Activated CD4-positive, alpha-beta memory T cell treated with anti-CD3 and anti-CD28 coated beads, Interleukin-2, amount 10 ng/mL, durations not matched to agents 7 days and 5 days (primary cell): ENCODE measurements around the gene DCHS1. TPM values are rescaled to one million over a fixed set of nuclear protein-coding genes. Genes with fewer than 3 reads are reported as not detected.

Source experiments
- CTCF ChIA-PET: fragments of 350-600 bp; sonication (Branson Sonifier 250); formaldehyde crosslinking; loops from one replicate; lab custom pipeline; 2021; ENCODE audit warnings: antibody characterized with exemption, inconsistent platforms; lab: Charles Lee
- POLR2A ChIA-PET: fragments of 350-600 bp; sonication (Branson Sonifier 250); formaldehyde crosslinking; loops from one replicate; lab custom pipeline; 2021; ENCODE audit warnings: antibody characterized with exemption; lab: Charles Lee
- DNase-seq: peaks from one replicate; pipeline ENCODE4 v3.0.0-alpha.2; 2020
- H3K27ac Mint-ChIP-seq: one replicate; pipeline ENCODE4 v1.8.0; 2021; ENCODE audit warnings: mild to moderate bottlenecking, mixed read lengths
- H3K27me3 Mint-ChIP-seq: one replicate; pipeline ENCODE4 v1.8.0; 2021; ENCODE audit warnings: mixed read lengths
- H3K36me3 Mint-ChIP-seq: one replicate; pipeline ENCODE4 v1.8.0; 2021; ENCODE audit warnings: low read depth, mixed read lengths
- H3K4me1 Mint-ChIP-seq: one replicate; pipeline ENCODE4 v1.8.0; 2021; ENCODE audit warnings: mixed read lengths
- H3K4me3 Mint-ChIP-seq: one replicate; pipeline ENCODE4 v1.8.0; 2021; ENCODE audit warnings: mild to moderate bottlenecking, mixed read lengths
- H3K9me3 Mint-ChIP-seq: one replicate; pipeline ENCODE4 v1.8.0; 2021; ENCODE audit warnings: mixed read lengths
- total RNA-seq, 2 experiments: library from RNA; stranded (reverse); gene quantifications; one replicate each; pipeline ENCODE4 v1.2.3, GENCODE V29; 2021

Gene DCHS1
- total RNA-seq, 2 experiments from 2014 or later: 0.23 to 0.25 TPM

DNA sequence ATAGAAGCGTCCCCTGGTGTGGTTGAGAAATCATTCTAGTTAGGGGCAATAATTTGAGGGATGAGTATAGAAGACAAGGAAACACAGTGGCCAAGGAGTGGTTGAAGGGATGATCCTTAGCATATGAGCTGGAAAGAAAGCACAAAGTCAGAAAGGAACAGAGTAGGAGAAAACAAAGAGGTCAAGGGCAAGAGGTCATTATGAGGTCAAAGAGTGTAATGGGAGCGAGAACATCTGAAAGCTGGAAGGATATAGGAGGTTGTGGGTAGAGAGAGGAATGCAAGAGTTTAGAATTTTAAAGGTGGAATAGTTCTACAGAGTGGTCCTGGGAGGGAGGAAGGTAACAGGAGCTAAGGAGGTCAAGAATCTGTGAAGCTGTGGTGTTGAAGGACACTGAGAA, 2.0 kb downstream of the DCHS1 start:
- Mint-ChIP-seq H3K27ac (no peak overlapping the region), H3K36me3 (no peaks in the 10 kb centered on the region), H3K4me3 (no peak overlapping the region), H3K4me1 (peaks cover 3% of the 10 kb centered on the region), H3K9me3 (no peaks in the 10 kb centered on the region), H3K27me3 (peaks cover 18% of the 10 kb centered on the region)
- no peak for DNase-seq
- ChIA-PET POLR2A (no interaction called here), CTCF (no interaction called here)

DNA sequence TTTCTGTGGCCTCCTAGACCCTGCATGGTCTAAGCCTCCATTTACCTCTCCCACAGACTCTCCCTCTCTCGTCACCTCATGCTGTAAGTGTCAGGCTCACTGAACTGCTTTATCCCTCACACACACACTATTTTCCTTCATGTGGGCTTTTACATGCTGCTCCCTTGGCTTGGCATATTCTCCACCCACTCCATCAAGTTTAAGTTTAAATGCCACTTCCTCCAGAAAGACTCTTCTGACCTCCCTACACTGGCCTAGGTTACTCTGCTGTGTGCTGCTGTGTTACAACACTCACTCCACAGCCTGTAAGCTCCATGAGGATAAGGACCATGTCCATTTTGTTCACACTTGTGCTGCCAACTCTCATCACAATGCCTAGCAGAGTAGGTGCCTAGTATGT, 2.5 kb downstream of the DCHS1 start:
- no peak overlapping the region for H3K4me3 Mint-ChIP-seq
- no peaks in the 10 kb centered on the region for H3K9me3 Mint-ChIP-seq
- H3K27me3 Mint-ChIP-seq: peaks cover 18% of the 10 kb centered on the region
- ChIA-PET CTCF (no interaction called here), POLR2A (no interaction called here)
- no peak overlapping the region for H3K27ac Mint-ChIP-seq
- H3K4me1 Mint-ChIP-seq: peaks cover 3% of the 10 kb centered on the region
- no peaks in the 10 kb centered on the region for H3K36me3 Mint-ChIP-seq
- DNase-seq: no peak

DNA sequence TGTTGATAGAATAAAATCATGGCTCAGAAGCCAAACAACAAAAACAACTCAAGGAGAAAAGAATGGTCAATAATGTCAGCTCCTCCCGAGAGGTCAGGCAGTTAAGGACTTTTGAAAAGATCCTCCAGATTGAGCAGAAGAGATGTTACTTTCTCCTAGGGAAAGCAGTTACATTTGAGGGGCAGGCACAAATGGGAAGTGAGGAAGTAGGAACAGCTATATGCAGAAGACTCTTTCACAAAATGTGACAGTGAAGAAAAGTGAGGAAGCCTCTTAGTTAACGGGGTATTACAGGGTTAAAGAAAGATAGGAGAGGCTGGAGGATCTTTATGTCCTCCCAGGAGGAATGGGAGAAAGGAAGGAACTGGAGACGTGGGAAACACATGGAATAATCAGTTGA, 3.4 kb downstream of the DCHS1 start:
- peaks cover 3% of the 10 kb centered on the region for H3K4me1 Mint-ChIP-seq
- no peaks in the 10 kb centered on the region for H3K9me3 Mint-ChIP-seq
- no peaks in the 10 kb centered on the region for H3K36me3 Mint-ChIP-seq
- H3K4me3 Mint-ChIP-seq: no peak overlapping the region
- ChIA-PET POLR2A (no interaction called here), CTCF (interaction anchor here (0.6 to 1.2 kb wide), 2 partner anchors 33 to 50 kb away, joined by 3 read pairs; partner anchors contain the start of gene TPP1)
- DNase-seq: no peak
- H3K27ac Mint-ChIP-seq: no peak overlapping the region
- H3K27me3 Mint-ChIP-seq: peaks cover 13% of the 10 kb centered on the region

DNA sequence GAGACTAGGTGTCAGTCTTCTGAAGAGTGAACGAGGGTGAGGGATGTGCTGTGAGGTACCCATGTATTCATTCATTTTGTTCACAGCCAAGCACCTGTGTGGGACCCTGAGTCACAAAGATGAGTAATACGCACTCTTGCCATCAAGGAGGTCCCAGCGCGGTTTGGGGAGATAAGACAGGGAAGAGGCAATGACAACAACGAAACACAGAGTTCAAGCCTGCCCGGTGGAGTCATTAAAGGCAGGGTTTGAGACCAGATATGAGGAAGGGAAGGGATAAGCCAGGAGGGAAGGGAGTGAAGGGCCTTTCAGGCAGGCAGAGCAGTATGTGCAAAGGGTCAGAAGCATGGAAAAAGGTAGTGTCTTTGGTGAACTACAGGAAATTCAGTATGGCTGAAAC, 4.6 kb downstream of the DCHS1 start:
- H3K27me3 Mint-ChIP-seq: peaks cover 1% of the 10 kb centered on the region
- CTCF ChIA-PET: no interaction called here
- no peak overlapping the region for H3K4me3 Mint-ChIP-seq
- H3K27ac Mint-ChIP-seq: no peak overlapping the region
- H3K36me3 Mint-ChIP-seq: no peaks in the 10 kb centered on the region
- peaks cover 1% of the 10 kb centered on the region for H3K4me1 Mint-ChIP-seq
- H3K9me3 Mint-ChIP-seq: no peaks in the 10 kb centered on the region
- POLR2A ChIA-PET: no interaction called here
- DNase-seq: no peak

DNA sequence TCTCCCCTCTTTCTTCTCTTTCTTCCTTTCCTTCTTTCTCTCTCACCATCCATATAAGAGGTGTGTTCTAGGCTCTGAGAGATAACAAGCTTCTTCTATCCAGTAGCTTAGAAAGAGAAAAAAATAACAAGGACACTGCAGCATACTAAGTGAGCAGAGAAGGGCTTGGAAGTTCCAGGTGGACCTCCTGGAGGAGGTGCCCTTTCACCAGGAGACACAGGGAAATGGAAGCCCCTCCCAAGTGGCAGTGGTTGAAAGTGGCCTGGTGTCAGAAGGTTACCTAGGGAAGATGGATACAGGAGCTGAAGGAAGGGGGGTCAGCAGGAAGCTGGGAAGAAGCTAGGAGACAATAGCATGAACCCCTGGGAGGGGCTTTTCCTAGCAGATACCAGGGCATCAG, 5.5 kb downstream of the DCHS1 start:
- no peak for DNase-seq
- no peaks in the 10 kb centered on the region for H3K9me3 Mint-ChIP-seq
- no peaks in the 10 kb centered on the region for H3K27me3 Mint-ChIP-seq
- H3K36me3 Mint-ChIP-seq: no peaks in the 10 kb centered on the region
- no peak overlapping the region for H3K27ac Mint-ChIP-seq
- no peak overlapping the region for H3K4me3 Mint-ChIP-seq
- no peaks in the 10 kb centered on the region for H3K4me1 Mint-ChIP-seq
- ChIA-PET POLR2A (no interaction called here), CTCF (interaction anchor here (0.6 to 1.6 kb wide), 2 partner anchors 33 to 206 kb away, joined by 3 to 10 read pairs; partner anchors contain the start of gene MRPL17)

DNA sequence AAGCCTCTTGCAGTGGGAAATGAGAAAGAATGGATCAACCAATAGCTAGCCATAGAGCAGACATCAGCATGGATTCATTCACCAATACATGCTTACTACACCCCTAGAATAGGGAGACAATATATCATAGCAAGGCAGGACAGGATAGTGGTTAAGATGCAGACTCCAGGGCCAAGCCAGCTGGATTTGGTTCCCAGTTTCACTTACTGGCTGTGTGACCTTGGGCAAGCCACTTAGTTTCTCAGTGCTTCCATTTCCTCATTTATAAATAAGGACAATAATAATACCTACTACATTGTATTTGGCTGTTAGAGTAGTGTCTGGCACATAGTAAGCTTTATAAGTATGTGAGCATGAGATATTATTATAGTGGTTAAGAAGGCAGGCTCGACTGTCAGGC, 7.1 kb downstream of the DCHS1 start:
- Mint-ChIP-seq H3K36me3 (no peaks in the 10 kb centered on the region), H3K4me1 (no peaks in the 10 kb centered on the region)
- CTCF ChIA-PET: interaction anchor here (0.6 to 3.3 kb wide), 4 partner anchors 19 to 45 kb away, joined by 3 to 18 read pairs (median 6); partner anchors contain the start of genes MRPL17 and TPP1

DNA sequence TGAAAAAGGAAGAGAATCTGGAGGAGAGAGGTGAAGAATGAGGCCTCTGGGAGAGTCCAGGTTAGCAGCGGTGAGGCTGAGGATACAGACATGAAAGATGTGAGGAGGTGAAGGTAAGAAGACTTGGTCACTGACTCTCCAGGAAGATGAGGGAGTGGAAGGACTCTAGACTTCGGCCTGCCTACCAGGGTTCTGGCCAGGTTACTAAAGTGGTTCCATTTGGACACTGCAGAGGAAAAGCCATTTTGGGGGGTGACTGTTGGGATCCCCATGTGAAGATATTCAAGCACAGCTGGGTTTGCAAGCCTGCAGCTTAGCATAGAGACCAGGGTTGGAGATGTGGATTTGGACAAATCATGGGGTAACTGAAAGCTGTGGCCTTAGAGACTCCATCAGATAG, 7.8 kb downstream of the DCHS1 start:
- no peaks in the 10 kb centered on the region for H3K36me3 Mint-ChIP-seq

More for the DNA sequence above, 7.1 kb downstream of the DCHS1 start:
- no peaks in the 10 kb centered on the region for H3K27me3 Mint-ChIP-seq
- H3K27ac Mint-ChIP-seq: no peak overlapping the region
- no peaks in the 10 kb centered on the region for H3K9me3 Mint-ChIP-seq
- DNase-seq: no peak
- POLR2A ChIA-PET: interaction anchor here (0.8 to 1.8 kb wide), 2 partner anchors 36 to 37 kb away, joined by 3 to 5 read pairs; partner anchors contain the start of gene TAF10
- no peak overlapping the region for H3K4me3 Mint-ChIP-seq

DNA sequence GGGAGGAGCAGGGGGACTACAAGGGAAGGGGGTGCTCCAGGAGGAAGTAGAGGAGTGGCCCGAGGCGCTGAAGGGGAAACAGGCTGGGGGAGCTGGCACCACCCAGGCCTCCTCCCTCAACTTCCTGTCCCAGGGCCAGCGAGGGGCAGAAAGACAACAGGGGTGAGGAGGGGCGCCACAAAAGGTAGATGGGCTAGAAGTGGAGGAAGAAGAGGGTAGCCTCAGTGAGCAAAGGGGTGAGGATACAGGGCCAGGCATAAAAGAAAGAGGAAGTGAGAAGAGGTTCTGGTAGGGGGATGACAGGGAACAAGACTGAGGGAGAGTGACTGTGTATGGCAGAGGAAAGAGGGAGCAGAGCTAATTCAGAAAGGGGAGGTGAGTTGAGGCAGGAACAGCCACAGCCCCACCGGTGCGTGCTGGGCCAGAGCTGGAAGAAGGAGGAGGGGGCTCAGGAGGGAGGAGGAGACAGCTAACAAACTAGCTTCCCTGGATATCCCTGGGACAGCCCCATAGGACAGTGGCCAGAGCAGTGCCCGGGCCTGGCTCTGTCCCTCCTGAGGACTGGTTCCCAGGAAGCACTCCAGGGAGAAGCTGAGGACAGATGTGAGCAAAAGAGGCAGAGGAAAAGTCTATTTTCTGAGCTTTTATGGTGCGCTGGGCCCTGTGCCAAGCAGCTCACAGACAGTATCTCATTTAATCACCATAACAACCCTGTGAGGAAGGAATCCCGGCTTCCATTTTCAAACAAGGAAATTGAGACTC, 8.5 kb downstream of the DCHS1 start:
- POLR2A ChIA-PET: interaction anchor here (1.1 to 2.1 kb wide), 5 partner anchors 16 to 36 kb away, joined by 3 to 20 read pairs (median 5); partner anchors contain the start of genes TAF10 and TPP1
- no peaks in the 10 kb centered on the region for H3K27me3 Mint-ChIP-seq
- H3K36me3 Mint-ChIP-seq: no peaks in the 10 kb centered on the region
- H3K27ac Mint-ChIP-seq: no peak overlapping the region
- CTCF ChIA-PET: interaction anchor here (0.7 to 3.3 kb wide), 7 partner anchors 12 to 204 kb away, joined by 3 to 18 read pairs (median 3); partner anchors contain the start of gene TPP1
- H3K9me3 Mint-ChIP-seq: no peaks in the 10 kb centered on the region
- H3K4me1 Mint-ChIP-seq: no peaks in the 10 kb centered on the region
- H3K4me3 Mint-ChIP-seq: no peak overlapping the region
- peak; percentile 36 for DNase-seq

More for the DNA sequence above, 7.8 kb downstream of the DCHS1 start:
- H3K4me3 Mint-ChIP-seq: no peak overlapping the region
- CTCF ChIA-PET: interaction anchor here (0.9 to 3.3 kb wide), 3 partner anchors 20 to 204 kb away, joined by 3 to 18 read pairs (median 4); no protein-coding TSS in a partner anchor
- POLR2A ChIA-PET: interaction anchor here (0.8 to 2.1 kb wide), 5 partner anchors 15 to 36 kb away, joined by 3 to 20 read pairs (median 5); partner anchors contain the start of genes TAF10 and TPP1
- H3K4me1 Mint-ChIP-seq: no peaks in the 10 kb centered on the region
- no peaks in the 10 kb centered on the region for H3K27me3 Mint-ChIP-seq
- no peak for DNase-seq
- no peak overlapping the region for H3K27ac Mint-ChIP-seq
- no peaks in the 10 kb centered on the region for H3K9me3 Mint-ChIP-seq

DNA sequence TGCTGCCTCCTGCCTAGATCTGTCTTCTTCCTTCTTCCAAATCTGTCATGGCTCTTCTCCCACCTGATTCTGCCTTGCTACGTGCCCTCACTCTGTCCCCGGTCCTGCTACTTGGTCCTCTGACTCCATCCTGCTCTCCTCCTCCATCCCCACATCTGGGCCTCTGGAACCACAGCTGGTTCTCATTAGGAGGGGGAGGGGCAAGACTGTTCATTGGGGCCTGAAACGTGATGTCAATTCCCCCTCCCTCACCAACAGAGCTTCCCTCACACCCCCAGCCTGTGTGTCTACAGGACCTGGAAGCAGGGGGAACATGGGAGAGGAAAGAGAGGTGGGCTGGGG, 9.1 kb downstream of the DCHS1 start:
- Mint-ChIP-seq H3K4me1 (no peaks in the 10 kb centered on the region), H3K27me3 (no peaks in the 10 kb centered on the region), H3K36me3 (no peaks in the 10 kb centered on the region), H3K9me3 (no peaks in the 10 kb centered on the region), H3K27ac (no peak overlapping the region), H3K4me3 (no peak overlapping the region)
- DNase-seq: no peak
- ChIA-PET POLR2A (interaction anchor here (1.2 to 2.1 kb wide), 4 partner anchors 24 to 35 kb away, joined by 5 to 20 read pairs (median 6); partner anchors contain the start of genes TAF10 and TPP1), CTCF (interaction anchor here (0.7 to 3.3 kb wide), 7 partner anchors 13 to 203 kb away, joined by 3 to 18 read pairs (median 3); partner anchors contain the start of gene TPP1)

DNA sequence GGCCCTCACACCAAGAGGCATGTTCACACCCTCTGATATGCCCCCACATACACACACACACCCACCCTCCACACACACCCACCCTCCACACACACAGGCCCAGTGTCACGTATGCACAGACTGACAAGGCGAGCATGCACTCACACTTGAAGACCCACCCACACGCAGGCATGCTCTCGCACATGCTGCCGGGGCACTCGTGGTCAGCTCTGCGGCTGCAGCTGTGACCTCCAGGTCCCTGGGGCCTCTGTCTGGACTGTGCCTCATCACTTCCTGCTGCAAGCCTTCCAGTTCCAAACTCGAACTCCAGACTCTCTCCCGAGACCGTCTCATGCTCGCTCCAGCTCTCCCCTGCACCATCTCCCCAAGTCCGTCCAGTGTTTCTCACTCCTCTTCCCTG, 9.5 kb downstream of the DCHS1 start:
- no peak for DNase-seq
- CTCF ChIA-PET: interaction anchor here (1.3 to 3.3 kb wide), 2 partner anchors 22 to 115 kb away, joined by 3 to 18 read pairs; no protein-coding TSS in a partner anchor
- Mint-ChIP-seq H3K36me3 (no peaks in the 10 kb centered on the region), H3K27ac (peak overlapping the region; percentile 6), H3K4me3 (no peak overlapping the region), H3K4me1 (no peaks in the 10 kb centered on the region), H3K9me3 (no peaks in the 10 kb centered on the region), H3K27me3 (no peaks in the 10 kb centered on the region)
- POLR2A ChIA-PET: interaction anchor here (2.1 kb wide), 1 partner anchor 27 kb away, joined by 20 read pairs; the partner anchor contains the start of gene TPP1

DNA sequence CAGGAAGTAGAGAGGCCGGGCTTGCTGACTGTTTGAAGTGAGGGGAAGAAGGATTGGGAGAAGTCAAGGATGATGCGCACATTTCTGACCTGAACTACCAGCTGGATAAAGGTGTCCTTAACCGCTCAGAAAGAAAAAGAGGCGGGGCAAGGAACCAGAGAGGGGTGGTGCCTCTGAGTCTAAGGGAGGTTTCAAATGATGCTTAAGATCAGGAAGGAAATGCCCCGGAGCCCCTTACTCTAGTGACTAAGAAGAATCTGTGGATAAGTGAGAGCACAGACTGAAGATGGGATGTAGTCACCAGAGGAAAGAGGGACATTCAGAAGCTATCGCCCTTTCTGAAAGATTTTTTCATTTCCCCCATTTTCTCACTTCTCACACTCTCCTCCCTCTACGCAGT, 12.7 kb downstream of the DCHS1 start:
- Mint-ChIP-seq H3K36me3 (no peaks in the 10 kb centered on the region), H3K9me3 (no peaks in the 10 kb centered on the region), H3K4me3 (no peak overlapping the region), H3K27me3 (no peaks in the 10 kb centered on the region), H3K27ac (no peak overlapping the region), H3K4me1 (no peaks in the 10 kb centered on the region)
- ChIA-PET POLR2A (no interaction called here), CTCF (interaction anchor here (0.6 to 1.2 kb wide), 2 partner anchors 14 to 1052 kb away, joined by 3 read pairs; no protein-coding TSS in a partner anchor)
- DNase-seq: no peak

DNA sequence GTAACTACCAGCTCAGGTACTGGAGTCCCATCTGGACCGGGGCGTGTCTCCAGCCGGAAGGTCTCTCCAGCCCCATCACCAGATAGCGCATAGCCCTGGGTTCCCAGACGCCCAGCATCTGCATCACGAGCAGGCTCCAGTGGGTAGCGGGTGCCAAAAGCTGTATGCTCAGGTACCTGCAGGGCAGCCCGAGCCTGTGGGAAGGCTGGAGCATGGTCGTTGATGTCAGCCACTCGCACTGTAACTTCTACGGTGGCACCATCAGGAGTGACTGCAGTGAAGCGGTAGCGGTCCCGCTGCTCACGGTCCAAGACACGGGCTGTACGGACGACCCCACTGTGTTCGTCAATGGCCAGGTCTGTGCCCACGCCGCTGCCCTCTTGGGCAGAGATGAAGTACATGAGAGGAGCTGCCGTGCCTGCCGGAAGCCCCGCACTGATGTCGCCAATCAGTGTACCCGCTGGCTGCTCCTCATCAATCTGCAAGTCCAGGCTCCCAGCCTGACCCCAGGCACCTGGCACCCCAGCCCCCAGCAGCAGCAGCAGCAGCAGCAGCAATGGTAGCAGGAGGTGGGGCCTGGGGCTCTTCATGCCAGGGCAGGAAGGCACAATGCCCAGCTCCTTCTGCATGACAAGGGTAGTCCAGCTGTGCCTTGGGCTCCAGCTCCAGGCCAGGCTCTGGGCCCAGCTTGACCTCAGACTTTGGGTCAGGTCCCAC, 14.5 kb downstream of the DCHS1 start:
- Mint-ChIP-seq H3K4me1 (no peaks in the 10 kb centered on the region), H3K9me3 (no peaks in the 10 kb centered on the region), H3K4me3 (no peak overlapping the region), H3K27ac (no peak overlapping the region), H3K36me3 (no peaks in the 10 kb centered on the region), H3K27me3 (no peaks in the 10 kb centered on the region)
- ChIA-PET POLR2A (no interaction called here), CTCF (no interaction called here)
- no peak for DNase-seq
